Neural crest cell (in vitro differentiated cells): ENCODE results near the gene RPS21. TPM values are rescaled to one million over a fixed set of nuclear protein-coding genes. Genes with fewer than 3 reads are reported as not detected.

ENCODE experiments used
- DNase-seq: peaks from one replicate; pipeline ENCODE4 v3.0.0; 2021; ENCODE audit warnings: low read depth, mixed read lengths, low spot score
- H3K27ac Mint-ChIP-seq: one replicate; pipeline ENCODE4 v1.8.0; 2021; ENCODE audit warnings: mild to moderate bottlenecking, mixed read lengths; ENCODE audit not compliant: unreplicated experiment
- H3K27me3 Mint-ChIP-seq: 2 replicates; pipeline ENCODE4 v1.8.0; 2021; ENCODE audit warnings: low read depth, mild to moderate bottlenecking, mixed read lengths
- H3K36me3 Mint-ChIP-seq: 2 replicates; pipeline ENCODE4 v1.8.0; 2021; ENCODE audit warnings: low read depth, mild to moderate bottlenecking, mixed read lengths
- H3K4me1 Mint-ChIP-seq: 2 replicates; pipeline ENCODE4 v1.8.0; 2021; ENCODE audit warnings: mixed read lengths
- H3K4me3 Mint-ChIP-seq: one replicate; pipeline ENCODE4 v1.8.0; 2021; ENCODE audit warnings: mild to moderate bottlenecking, mixed read lengths
- H3K9me3 Mint-ChIP-seq: 2 replicates; pipeline ENCODE4 v1.8.0; 2021; ENCODE audit warnings: mixed read lengths
- CTCF ChIP-seq: fragments of 200-600 bp; sonication (generic); conservative IDR thresholded peaks from 2 replicates; pipeline ENCODE4 v1.5.0; 2021; ENCODE audit warnings: antibody characterized with exemption, mild to moderate bottlenecking
- total RNA-seq: library from RNA; stranded (reverse); gene quantifications from 2 replicates; pipeline ENCODE4 v1.2.1, GENCODE V29; 2021

Gene RPS21
- total RNA-seq, 1 donor from 2014 or later = 1,312 TPM

DNA sequence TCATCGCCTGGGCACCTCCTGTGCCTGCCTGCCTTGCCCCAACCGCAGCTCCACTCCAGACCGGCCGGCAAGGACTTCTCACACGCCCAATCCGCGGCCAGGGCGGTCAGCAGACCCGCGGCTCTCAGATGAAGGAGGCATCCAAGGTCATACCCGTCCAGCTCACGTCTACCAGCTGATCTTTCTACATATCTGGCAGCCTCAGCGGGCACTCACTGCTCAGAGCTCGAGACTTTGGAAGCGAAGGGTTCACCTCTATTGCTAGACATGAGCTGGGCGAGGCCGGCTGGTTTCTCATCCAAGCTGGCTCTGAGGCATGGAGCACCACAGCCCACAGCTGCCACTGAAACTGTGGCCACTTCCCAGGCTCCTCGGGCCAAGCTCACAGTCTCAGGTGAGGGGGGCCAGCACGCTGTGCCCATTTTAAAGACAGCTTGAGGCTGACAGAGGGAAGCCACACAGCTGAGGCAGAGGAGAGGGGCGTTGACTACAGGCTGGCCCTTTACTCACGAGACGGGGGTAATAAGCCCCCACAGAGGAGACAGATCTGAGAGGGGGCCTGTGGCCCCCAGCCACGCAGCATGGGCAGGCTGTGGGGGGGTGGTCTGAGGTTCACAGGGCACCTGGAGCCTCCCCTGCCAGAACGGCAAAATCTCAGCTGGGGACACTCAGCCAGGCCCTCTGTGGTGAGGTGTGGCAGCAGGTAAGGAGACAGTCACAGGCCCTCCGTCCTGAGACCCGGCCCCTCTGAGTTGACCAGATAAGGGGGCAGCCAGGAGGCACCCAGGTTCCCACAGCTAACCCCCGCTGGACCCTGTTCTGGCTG, 21.8 kb upstream of the RPS21 start:
- Mint-ChIP-seq H3K27ac (no peak overlapping the region), H3K4me3 (peak overlapping the region; percentile 82), H3K4me1 (peaks cover 6% of the 10 kb centered on the region), H3K36me3 (no peaks in the 10 kb centered on the region), H3K27me3 (peaks cover 13% of the 10 kb centered on the region), H3K9me3 (no peaks in the 10 kb centered on the region)
- DNase-seq = no peak
- no peak for TF ChIP-seq CTCF

DNA sequence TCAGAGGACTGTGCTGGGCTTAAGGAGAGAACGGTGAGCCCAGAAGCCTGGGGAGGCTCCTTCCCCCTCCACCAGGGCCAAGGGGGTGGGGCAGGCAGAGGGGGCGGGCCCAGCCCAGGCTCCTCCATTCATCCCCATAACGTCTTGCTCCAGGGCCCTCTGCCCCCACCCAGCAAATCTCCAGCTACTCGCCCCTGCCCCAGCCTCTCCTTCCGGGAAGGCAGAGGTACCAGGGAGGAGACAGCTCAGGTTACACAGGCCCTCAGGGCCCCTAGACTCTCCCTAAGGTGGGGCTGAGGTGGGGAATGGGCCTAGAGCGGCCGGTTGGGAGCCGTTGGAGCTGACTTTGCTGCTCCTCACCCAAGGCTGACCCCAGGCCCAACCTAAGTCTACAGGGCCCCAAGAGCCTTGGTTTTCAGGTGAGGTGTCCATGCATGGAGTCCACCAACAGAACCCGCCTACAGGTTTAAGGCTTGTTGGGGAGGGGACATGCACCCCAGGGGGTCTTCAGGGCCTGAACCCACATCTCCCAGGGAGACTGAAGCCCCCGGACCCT, 21.0 kb upstream of the RPS21 start:
- Mint-ChIP-seq H3K4me1 (peaks cover 6% of the 10 kb centered on the region), H3K27ac (no peak overlapping the region), H3K4me3 (peak overlapping the region; percentile 27), H3K36me3 (no peaks in the 10 kb centered on the region), H3K27me3 (peaks cover 13% of the 10 kb centered on the region), H3K9me3 (no peaks in the 10 kb centered on the region)
- no peak for TF ChIP-seq CTCF
- DNase-seq = no peak

DNA sequence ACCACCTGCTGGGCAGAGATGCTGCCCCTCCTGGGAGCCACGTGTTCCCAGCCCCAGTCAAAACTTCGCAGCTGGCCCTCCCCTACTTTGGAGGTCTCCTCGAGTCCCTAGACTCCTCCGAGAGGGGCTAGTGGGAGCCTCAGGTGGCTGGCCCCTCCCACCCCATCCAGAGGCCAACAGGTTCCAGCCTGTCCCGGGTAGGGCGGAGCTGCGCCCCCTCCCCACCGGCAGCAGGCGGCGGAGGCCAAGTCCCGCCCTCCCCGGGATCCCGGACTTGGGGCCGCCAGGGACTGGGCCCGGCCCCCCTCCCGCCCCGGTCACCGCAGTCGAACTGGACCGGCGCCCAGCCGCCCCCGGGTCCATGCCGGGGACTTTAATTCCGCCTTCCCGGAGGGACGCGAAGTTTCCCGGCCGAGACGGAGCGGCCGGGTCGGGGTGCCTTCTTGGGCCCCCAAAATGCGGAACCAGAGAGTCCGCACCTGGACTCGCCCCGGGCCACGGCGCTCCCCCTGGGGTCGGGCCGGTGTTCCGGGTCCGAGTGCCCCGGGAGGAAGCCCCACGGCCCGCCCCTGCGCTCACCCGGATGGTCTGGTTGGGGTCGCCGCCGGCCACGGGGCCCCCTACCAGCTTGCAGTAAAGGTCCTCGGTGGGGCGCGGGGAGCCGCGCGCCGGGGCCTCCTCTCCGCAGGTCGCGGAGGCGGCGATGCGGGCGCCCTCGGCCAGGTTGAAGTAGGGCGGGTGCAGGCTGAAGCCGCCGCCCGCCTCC, 20.4 kb upstream of the RPS21 start:
- Mint-ChIP-seq H3K36me3 (no peaks in the 10 kb centered on the region), H3K27me3 (peaks cover 13% of the 10 kb centered on the region), H3K4me3 (peak overlapping the region; percentile 27), H3K9me3 (no peaks in the 10 kb centered on the region), H3K27ac (no peak overlapping the region), H3K4me1 (peaks cover 6% of the 10 kb centered on the region)
- DNase-seq = no peak
- no peak for TF ChIP-seq CTCF

GRCh38 chr20:62367136-62367632, 19.7 kb upstream of the RPS21 start, which contains the start of gene LAMA5:
Gene LAMA5, minus strand, starts transcription at chr20:62367312. Its CDS starts 67 bp downstream, at chr20:62367245.
- DNase-seq = peak; percentile 52
- peak within 1 kb of the TSS; percentile 49 for H3K4me3 Mint-ChIP-seq
- H3K9me3 Mint-ChIP-seq = no peaks in the 10 kb centered on the region
- peaks cover 13% of the 10 kb centered on the region for H3K27me3 Mint-ChIP-seq
- no peak within 1 kb of the TSS for H3K27ac Mint-ChIP-seq
- no peak for TF ChIP-seq CTCF
- no peaks in the 10 kb centered on the region for H3K36me3 Mint-ChIP-seq
- H3K4me1 Mint-ChIP-seq = peaks cover 6% of the 10 kb centered on the region

DNA sequence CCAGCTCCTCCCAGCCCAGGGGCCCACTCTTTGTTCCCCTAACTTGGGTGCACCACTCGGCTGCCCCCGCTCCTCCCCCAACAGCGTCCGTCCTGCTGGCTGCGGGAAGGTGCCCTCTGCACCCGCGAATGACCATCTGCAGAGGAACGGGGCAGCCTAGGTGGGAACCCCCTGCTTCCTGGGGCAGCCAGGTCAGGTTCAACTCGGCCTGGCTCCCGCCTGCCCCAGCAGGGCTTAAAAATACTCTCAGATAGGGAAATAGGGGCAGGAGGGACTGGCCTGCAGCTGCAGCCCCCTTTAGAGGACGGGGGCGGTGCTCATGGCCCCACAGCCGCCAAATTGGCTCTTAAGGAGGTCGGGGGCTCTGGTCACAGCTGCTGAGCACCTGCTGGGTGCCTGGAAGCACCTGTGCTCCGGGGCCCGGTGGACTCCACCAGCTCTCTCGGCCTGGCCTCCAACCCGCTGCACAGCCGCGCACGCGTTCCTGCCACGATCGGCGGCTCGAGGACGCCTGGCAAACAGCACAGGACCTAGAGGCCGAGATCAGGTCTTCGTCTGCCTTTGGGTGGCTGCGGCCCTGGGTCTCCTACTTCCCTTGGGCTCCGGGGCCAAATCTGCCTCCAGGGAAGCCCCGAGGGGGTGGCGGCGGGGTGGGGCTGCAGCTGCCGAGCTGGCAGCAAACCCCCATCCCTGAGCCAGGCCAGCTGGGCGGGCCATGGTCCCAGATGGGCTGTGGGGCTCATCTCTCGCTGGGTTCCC, 19.1 kb upstream of the RPS21 start:
- TF ChIP-seq CTCF = no peak
- peaks cover 13% of the 10 kb centered on the region for H3K27me3 Mint-ChIP-seq
- H3K36me3 Mint-ChIP-seq = no peaks in the 10 kb centered on the region
- H3K27ac Mint-ChIP-seq = no peak overlapping the region
- no peak for DNase-seq
- H3K4me3 Mint-ChIP-seq = peak overlapping the region; percentile 76
- H3K9me3 Mint-ChIP-seq = no peaks in the 10 kb centered on the region
- H3K4me1 Mint-ChIP-seq = peaks cover 7% of the 10 kb centered on the region
